Measurements from ENCODE around the gene CDPF1.
"Not testable (repeated sequence)": the region's sequence is repeated elsewhere in the genome, so short reads cannot be mapped to it uniquely, and the experiment has no call there.

The CDPF1 gene

GRCh38 chr22:46281866-46282678 is 32.0 kb upstream of the CDPF1 start:
- DNase-seq (ENCODE audit: low spot score), result no peak

GRCh38 chr22:46280999-46281623 is 31.0 kb upstream of the CDPF1 start:
- DNase-seq (ENCODE audit: low spot score), result no peak

GRCh38 chr22:46280063-46280817 is 30.1 kb upstream of the CDPF1 start:
- no peak for DNase-seq (ENCODE audit: low spot score)

- no peak for DNase-seq (ENCODE audit: low spot score)
These were observed 28.9 kb upstream of the CDPF1 start for GRCh38 chr22:46278656-46279645.

- no peak for DNase-seq (ENCODE audit: low spot score)
These were observed 26.5 kb upstream of the CDPF1 start for GRCh38 chr22:46276563-46276962.

- peak; percentile 40 for DNase-seq (ENCODE audit: low spot score)
These were observed 25.5 kb upstream of the CDPF1 start for GRCh38 chr22:46275455-46276122.

- no peak for DNase-seq (ENCODE audit: low spot score)
These were observed 24.3 kb upstream of the CDPF1 start for GRCh38 chr22:46274381-46274780.

GRCh38 chr22:46273432-46274148 is 23.5 kb upstream of the CDPF1 start:
- DNase-seq (ENCODE audit: low spot score), result no peak

GRCh38 chr22:46272762-46273431 is 22.8 kb upstream of the CDPF1 start:
- DNase-seq (ENCODE audit: low spot score), result no peak

- no peak for DNase-seq (ENCODE audit: low spot score)
These were observed 22.1 kb upstream of the CDPF1 start for GRCh38 chr22:46272196-46272595.

- no peak for DNase-seq (ENCODE audit: low spot score)
These were observed 19.5 kb upstream of the CDPF1 start for GRCh38 chr22:46269564-46269963.

GRCh38 chr22:46267431-46268279 is 17.6 kb upstream of the CDPF1 start, which contains the start of gene TTC38:
Gene TTC38, plus strand, starts transcription at chr22:46268008. Its CDS starts 32 bp downstream, at chr22:46268040.
- DNase-seq (ENCODE audit: low spot score), result peak; percentile 99

GRCh38 chr22:46265627-46266026 is 15.5 kb upstream of the CDPF1 start:
- DNase-seq (ENCODE audit: low spot score), result not testable (repeated sequence)

- not testable (repeated sequence) for DNase-seq (ENCODE audit: low spot score)
These were observed 14.4 kb upstream of the CDPF1 start for GRCh38 chr22:46264520-46264919.

GRCh38 chr22:46263216-46263590 is 13.1 kb upstream of the CDPF1 start, which contains the start of gene PKDREJ:
Gene PKDREJ, minus strand, starts transcription at chr22:46263343. Its CDS starts 21 bp downstream, at chr22:46263322.
- DNase-seq (ENCODE audit: low spot score), result peak; percentile 27

GRCh38 chr22:46262449-46263215 is 12.5 kb upstream of the CDPF1 start:
- peak; percentile 42 for DNase-seq (ENCODE audit: low spot score)

- no peak for DNase-seq (ENCODE audit: low spot score)
These were observed 9.9 kb upstream of the CDPF1 start for GRCh38 chr22:46260038-46260437.

GRCh38 chr22:46259374-46259773 is 9.3 kb upstream of the CDPF1 start:
- DNase-seq (ENCODE audit: low spot score), result no peak

All from AG20443 (cell line).